Ovary (tissue), 9 donors: Measurements from ENCODE around the gene CTDSPL. TPM values are rescaled to one million over a fixed set of nuclear protein-coding genes. Genes with fewer than 3 reads are reported as not detected.

Source experiments
- DNase-seq, 5 donors: peaks; one replicate each; pipeline ENCODE4 v3.0.0-alpha.2; 2019 to 2020
- H3K27ac ChIP-seq, 2 donors: fragments of 200-600 bp; one replicate each; pipeline versions ENCODE4 v1.5.1 to v1.8.0; 2019 to 2022
- H3K27me3 ChIP-seq: fragments of 200-600 bp; one replicate; pipeline ENCODE4 v1.8.0; 2022
- H3K36me3 ChIP-seq: fragments of 200-600 bp; sonication (generic); one replicate; pipeline ENCODE4 v1.5.1; 2019
- H3K4me1 ChIP-seq: one replicate; pipeline ENCODE4 v1.8.1; 2013; ENCODE audit warnings: mild to moderate bottlenecking, moderate library complexity; ENCODE audit not compliant: insufficient read depth
- H3K4me3 ChIP-seq: fragments of 200-600 bp; sonication (generic); one replicate; pipeline ENCODE4 v1.5.1; 2017
- H3K9me3 ChIP-seq, 2 donors: fragments of 200-600 bp in 1 of 2; sonication (generic) in 1 of 2; one replicate each; pipeline versions ENCODE4 v1.5.1 to v1.8.1; 2013 to 2019; ENCODE audit warnings: mild to moderate bottlenecking in 1 of 2, moderate library complexity in 1 of 2
- CTCF ChIP-seq, 3 donors: fragments of 450-650 bp in 2 of 3; fragments of 200-600 bp in 1 of 3; IDR thresholded peaks; one replicate each; pipeline versions ENCODE4 v1.5.1 to v1.8.0; 2016 to 2022; ENCODE audit warnings: antibody characterized with exemption in 3 of 3, mild to moderate bottlenecking in 1 of 3
- EP300 ChIP-seq: sonication (generic); formaldehyde crosslinking; IDR thresholded peaks from one replicate; pipeline ENCODE4 v1.6.1; 2017; ENCODE audit warnings: antibody characterized with exemption
- POLR2A ChIP-seq: fragments of 450-650 bp; IDR thresholded peaks from one replicate; pipeline ENCODE4 v1.6.1; 2017; ENCODE audit warnings: antibody characterized with exemption, mild to moderate bottlenecking, moderate library complexity
- WGBS, 3 donors: extraction: QIAGEN DNeasy Blood & Tissue Kit in 1 of 3; methylation state at CpG; one replicate each; pipeline versions ENCODE4 v1.1.5 to v1.1.7; 2013 to 2017; 5-methylcytosine and 5-hydroxymethylcytosine counted together
- intact Hi-C, 4 donors: fragments of 100-400 bp; cut with DNase I; formaldehyde crosslinking; loops; one replicate each; pipeline versions ENCODE4 v1.11.0 to v1.15.1; 2022 to 2023
- polyA plus RNA-seq, 2 donors: library from polyadenylated mRNA; stranded (reverse); fragments of 200-250 nt in 1 of 2; fragments of 350-450 nt in 1 of 2; fragmentation: Illumina TruSeq in 1 of 2; extraction: RNeasy Lipid Tissue Mini Kit (QIAGEN cat#74804) in 1 of 2; gene quantifications; one replicate each; pipeline ENCODE4 v1.2.3, GENCODE V29; 2013 to 2014
- total RNA-seq, 7 donors: library from RNA; depleted of rRNA in 2 of 7; stranded (reverse); fragments of >200 nt in 2 of 7; fragmentation: NEBNext Ultra II Directional in 3 of 7; extraction: Animal tissue kit (Norgen Biotek cat#: 25700) in 3 of 7; gene quantifications; one replicate each; pipeline versions ENCODE4 v1.1.0 to v1.2.4, GENCODE V29; 2016 to 2023
- donor health status: DM: no; HTN: no; CAD: no; lungs with moderate emphysema.
- donor health status: DM: no; HTN: no; CAD: no.
- donor health status: Bipolar disorder and iron deficiency.
- donor health status: DM: yes; HTN: yes; CAD: no.
- donor health status: DM: no; HTN: no; CAD: no.
- donor health status: DM: yes; HTN: yes; CAD: no.

CTDSPL gene
- total and polyA plus RNA-seq, 9 donors, result 14.8 to 41.1 (median 34.2) TPM

GRCh38 chr3:38009807-38010591 lies 148.3 kb downstream of the CTDSPL start:
- WGBS, 3 donors, result 89 to 91% (median 89%) methylated on average over 18 to 27 of the region's 27 CpGs
- Histone ChIP-seq H3K36me3 (no peaks in the 10 kb centered on the region), H3K27ac (no peak overlapping the region), H3K9me3 (no peaks in the 10 kb centered on the region), H3K27me3 (no peaks in the 10 kb centered on the region), H3K4me3 (no peak overlapping the region), H3K4me1 (no peaks in the 10 kb centered on the region)
- intact Hi-C loops, result loop anchor here in 2 of 4 donors (10.0 kb wide), 2 partner anchors 125 to 155 kb away; partner anchors contain the start of genes ACAA1 (in 1 of the 2) and MYD88 (in 1 of the 2)
- peak in 1 of 5 donors; percentile 35 for DNase-seq
- TF ChIP-seq EP300 (no peak), POLR2A (no peak), CTCF (IDR thresholded peaks at IDR 0.05) (no peak)

GRCh38 chr3:38011111-38011510 lies 149.4 kb downstream of the CTDSPL start:
- WGBS, 3 donors, result 87 to 91% (median 90%) methylated on average over 21 of the region's 21 CpGs

GRCh38 chr3:38015485-38015884 lies 153.8 kb downstream of the CTDSPL start:
- intact Hi-C loops, result loop anchor here in 1 of 4 donors (5.0 kb wide), 1 partner anchor 868 kb away; no protein-coding TSS in a partner anchor
- Histone ChIP-seq H3K36me3 (no peaks in the 10 kb centered on the region), H3K27me3 (no peaks in the 10 kb centered on the region), H3K9me3 (peaks cover 0 to 4% of the 10 kb centered on the region in 2 donors), H3K27ac (no peak overlapping the region), H3K4me1 (peaks cover 13% of the 10 kb centered on the region), H3K4me3 (no peak overlapping the region)
- DNase-seq, result peak in 1 of 5 donors; percentile 11
- TF ChIP-seq CTCF (IDR thresholded peaks at IDR 0.05) (no peak), POLR2A (no peak), EP300 (no peak)
- WGBS, 3 donors, result 83 to 92% (median 88%) methylated on average over 3 of the region's 3 CpGs

More at GRCh38 chr3:38011111-38011510, 149.4 kb downstream of the CTDSPL start:
- no peaks in the 10 kb centered on the region for H3K36me3 ChIP-seq
- no peak overlapping the region for H3K27ac ChIP-seq
- no peaks in the 10 kb centered on the region for H3K4me1 ChIP-seq
- peaks cover 0 to 1% of the 10 kb centered on the region in 2 donors for H3K9me3 ChIP-seq
- TF ChIP-seq POLR2A (no peak), CTCF (IDR thresholded peaks at IDR 0.05) (no peak), EP300 (no peak)
- intact Hi-C loops, result no loop called here
- no peaks in the 10 kb centered on the region for H3K27me3 ChIP-seq
- DNase-seq, result peak in 3 of 5 donors; percentile 19 to 32 (median 31)
- H3K4me3 ChIP-seq, result no peak overlapping the region

- H3K4me1 ChIP-seq, result peaks cover 13% of the 10 kb centered on the region
- TF ChIP-seq EP300, result no peak
- H3K27me3 ChIP-seq, result no peaks in the 10 kb centered on the region
- H3K27ac ChIP-seq, result no peak overlapping the region
- H3K36me3 ChIP-seq, result no peaks in the 10 kb centered on the region
- no peak overlapping the region for H3K4me3 ChIP-seq
- WGBS, 3 donors, result 81 to 91% (median 90%) methylated on average over 3 of the region's 3 CpGs
- peak in 1 of 5 donors; percentile 10 for DNase-seq
- H3K9me3 ChIP-seq, result peaks cover 0 to 4% of the 10 kb centered on the region in 2 donors
- intact Hi-C loops, result loop anchor here in 1 of 4 donors (5.0 kb wide), 1 partner anchor 869 kb away; no protein-coding TSS in a partner anchor
Measured at GRCh38 chr3:38015984-38016383, 154.3 kb downstream of the CTDSPL start.
